Transverse colon (tissue), 4 donors: ENCODE data around the gene F2RL3. TPM values are rescaled to one million over a fixed set of nuclear protein-coding genes. Genes with fewer than 3 reads are reported as not detected.

Experiments used
- DNase-seq: peaks from one replicate; pipeline ENCODE4 v3.0.0-alpha.2; 2019
- H3K27ac ChIP-seq, 4 donors: fragments of 200-600 bp; sonication (generic); 2 replicates each; pipeline ENCODE4 v1.5.1; 2016 to 2018; ENCODE audit warnings: inconsistent platforms in 4 of 4
- H3K27me3 ChIP-seq: fragments of 200-600 bp; sonication (generic); 2 replicates; pipeline ENCODE4 v1.5.1; 2017; ENCODE audit warnings: inconsistent platforms
- H3K36me3 ChIP-seq, 4 donors: fragments of 200-600 bp; sonication (generic); 2 replicates each; pipeline ENCODE4 v1.5.1; 2017 to 2019; ENCODE audit warnings: inconsistent platforms in 4 of 4
- H3K4me1 ChIP-seq, 4 donors: fragments of 200-600 bp; sonication (generic); 2 replicates each; pipeline ENCODE4 v1.5.1; 2017 to 2020; ENCODE audit warnings: inconsistent platforms in 4 of 4
- H3K4me3 ChIP-seq, 4 donors: fragments of 200-600 bp; sonication (generic); 1 replicate in 1 of 4; 2 replicates in 3 of 4; pipeline versions ENCODE4 v1.5.1 to v1.6.1; 2017 to 2019; ENCODE audit warnings: inconsistent platforms in 4 of 4
- H3K9me3 ChIP-seq, 2 donors: fragments of 200-600 bp; sonication (generic); 2 replicates each; pipeline ENCODE4 v1.5.1; 2017 to 2019; ENCODE audit warnings: inconsistent platforms in 2 of 2
- CTCF ChIP-seq, 5 experiments: fragments of 200-600 bp in 3 of 5; fragments of 450-650 bp in 2 of 5; sonication (generic) in 3 of 5; IDR thresholded peaks; 1 replicate in 2 of 5; 2 replicates in 3 of 5; pipeline ENCODE4 v1.5.1; 2016 to 2017; ENCODE audit warnings: antibody characterized with exemption in 5 of 5, inconsistent platforms in 3 of 5, mild to moderate bottlenecking in 2 of 5, moderate library complexity in 1 of 5
- EP300 ChIP-seq: sonication (generic); formaldehyde crosslinking; IDR thresholded peaks from one replicate; pipeline ENCODE4 v1.6.1; 2017; ENCODE audit warnings: antibody characterized with exemption, low read depth
- POLR2A ChIP-seq: fragments of 450-650 bp; IDR thresholded peaks from one replicate; pipeline ENCODE4 v1.6.1; 2016; ENCODE audit warnings: antibody characterized with exemption, mild to moderate bottlenecking, moderate library complexity
- POLR2AphosphoS5 ChIP-seq, 3 donors: sonication (generic); formaldehyde crosslinking; IDR thresholded peaks; one replicate each; pipeline ENCODE4 v1.6.1; 2016; ENCODE audit warnings: antibody characterized with exemption in 3 of 3
- WGBS, 2 donors: methylation state at CpG; one replicate each; pipeline ENCODE4 v1.1.5; 2018; ENCODE audit warnings: low coverage in 1 of 2; 5-methylcytosine and 5-hydroxymethylcytosine counted together
- in situ Hi-C, 4 donors: fragments of 200-750 bp; cut with MboI; loops; one replicate each; pipeline versions ENCODE4 v1.15.0 to v1.15.1; 2017; ENCODE audit warnings: low sequenced_read_pairs in 3 of 4, low pct_ligation_motif_present in 1 of 4, low pct_unique_long_range_greater_than_20kb in 1 of 4
- intact Hi-C: fragments of 100-400 bp; cut with DNase I; formaldehyde crosslinking; loops from one replicate; pipeline ENCODE4 v1.15.1; 2023; ENCODE audit warnings: low total_unique reads
- total RNA-seq, 4 donors: library from RNA; depleted of rRNA; stranded (reverse); fragments of >200 nt; gene quantifications; one replicate each; pipeline ENCODE4 v1.1.0, GENCODE V29; 2016

The F2RL3 gene
- 10 to 100 TPM in 2 of 4 donors, 1 to 10 TPM in 2; 2.2 to 22.7 (median 9.1) TPM for total RNA-seq

- TF ChIP-seq CTCF (IDR thresholded peaks at IDR 0.05) (no peak), EP300 (peak; percentile 53), POLR2A (no peak), POLR2AphosphoS5 (IDR thresholded peaks at IDR 0.05) (peak; percentile 70 to 88 (median 80))
- peak within 1 kb of the TSS in 2 of 4 donors; percentile 14 to 20 for H3K4me3 ChIP-seq
- intact Hi-C loops (no loop called here), in situ Hi-C loops (no loop called here)
- peaks cover 0 to 9% (median 2%) of the 10 kb centered on the region in 4 donors for H3K4me1 ChIP-seq
- H3K36me3 ChIP-seq = no peaks in the 10 kb centered on the region
- H3K27me3 ChIP-seq = no peaks in the 10 kb centered on the region
- peak within 1 kb of the TSS; percentile 45 to 71 (median 56) for H3K27ac ChIP-seq
- 44% methylated on average over 28 of the region's 31 CpGs; no CpG with 5 or more reads in 1 of the 2 donors for WGBS, 2 donors
- DNase-seq = peak; percentile 70
- no peaks in the 10 kb centered on the region for H3K9me3 ChIP-seq
Observed at GRCh38 chr19:16888629-16889365, at the start of gene F2RL3. Gene F2RL3 (plus strand): TSS chr19:16888999. CDS start chr19:16889190, 191 bp downstream.

- no peak overlapping the region for H3K4me3 ChIP-seq
- intact Hi-C loops (no loop called here), in situ Hi-C loops (no loop called here)
- TF ChIP-seq EP300 = no peak
- TF ChIP-seq POLR2A = no peak
- no peak for TF ChIP-seq CTCF (IDR thresholded peaks at IDR 0.05)
- TF ChIP-seq POLR2AphosphoS5 (IDR thresholded peaks at IDR 0.05) = no peak
- H3K27me3 ChIP-seq = no peaks in the 10 kb centered on the region
- H3K27ac ChIP-seq = no peak overlapping the region
- no peaks in the 10 kb centered on the region for H3K9me3 ChIP-seq
- WGBS, 2 donors = 80 to 92% methylated on average over 1 to 15 of the region's 15 CpGs
- no peaks in the 10 kb centered on the region for H3K4me1 ChIP-seq
- H3K36me3 ChIP-seq = peaks cover 0 to 15% (median 3%) of the 10 kb centered on the region in 4 donors
- no peak for DNase-seq
Observed at GRCh38 chr19:16841391-16841926, 47.3 kb upstream of the F2RL3 start.

GRCh38 chr19:16846901-16847300 lies 41.9 kb upstream of the F2RL3 start:
- Histone ChIP-seq H3K4me3 (no peak overlapping the region), H3K4me1 (no peaks in the 10 kb centered on the region), H3K27ac (no peak overlapping the region), H3K27me3 (no peaks in the 10 kb centered on the region), H3K9me3 (no peaks in the 10 kb centered on the region), H3K36me3 (peaks cover 0 to 45% (median 14%) of the 10 kb centered on the region in 4 donors)
- intact Hi-C loops = no loop called here
- no peak for TF ChIP-seq POLR2AphosphoS5 (IDR thresholded peaks at IDR 0.05)
- TF ChIP-seq CTCF (IDR thresholded peaks at IDR 0.05) = no peak
- TF ChIP-seq EP300 = no peak
- no peak for TF ChIP-seq POLR2A
- in situ Hi-C loops = no loop called here
- 89 to 96% methylated on average over 3 to 16 of the region's 16 CpGs for WGBS, 2 donors
- DNase-seq = no peak

GRCh38 chr19:16847430-16847829 lies 41.4 kb upstream of the F2RL3 start:
- in situ Hi-C loops (no loop called here), intact Hi-C loops (no loop called here)
- no peak overlapping the region for H3K4me3 ChIP-seq
- no peak overlapping the region for H3K27ac ChIP-seq
- no peak for DNase-seq
- no peak for TF ChIP-seq POLR2A
- no peak for TF ChIP-seq POLR2AphosphoS5 (IDR thresholded peaks at IDR 0.05)
- no peak for TF ChIP-seq CTCF (IDR thresholded peaks at IDR 0.05)
- no peak for TF ChIP-seq EP300
- 97 to 100% methylated on average over 3 to 6 of the region's 6 CpGs for WGBS, 2 donors
- peaks cover 0 to 43% (median 16%) of the 10 kb centered on the region in 4 donors for H3K36me3 ChIP-seq
- H3K27me3 ChIP-seq = no peaks in the 10 kb centered on the region
- H3K4me1 ChIP-seq = no peaks in the 10 kb centered on the region
- no peaks in the 10 kb centered on the region for H3K9me3 ChIP-seq
